Superior temporal gyrus (tissue), 1 donor: ENCODE measurements around the gene KRTAP4-3.
"Not testable (repeated sequence)": the region's sequence is repeated elsewhere in the genome, so short reads cannot be mapped to it uniquely, and the experiment has no call there.

Source experiments
- DNase-seq: peaks from one replicate; pipeline ENCODE4 v3.0.0-alpha.2; 2016; ENCODE audit errors: extremely low spot score

The KRTAP4-3 gene

GRCh38 chr17:41117846-41118386 is 50.1 kb downstream of the KRTAP4-3 start, which contains the start of gene KRTAP4-11:
TSS of gene KRTAP4-11 (minus strand) at chr17:41118373. CDS start at chr17:41118315, 58 bp downstream.
- DNase-seq, result not testable (repeated sequence)
